22Rv1 (cell line): ENCODE data around the gene ENOSF1.

Source experiments
- CTCF ChIP-seq: fragments of 450-650 bp; IDR thresholded peaks from 2 replicates; pipeline ENCODE4 v1.5.1; 2017; ENCODE audit warnings: mild to moderate bottlenecking
- ZFX ChIP-seq: fragments of 450-650 bp; IDR thresholded peaks from 2 replicates; pipeline ENCODE4 v1.6.1; 2017; ENCODE audit warnings: antibody characterized with exemption, borderline replicate concordance

DNA sequence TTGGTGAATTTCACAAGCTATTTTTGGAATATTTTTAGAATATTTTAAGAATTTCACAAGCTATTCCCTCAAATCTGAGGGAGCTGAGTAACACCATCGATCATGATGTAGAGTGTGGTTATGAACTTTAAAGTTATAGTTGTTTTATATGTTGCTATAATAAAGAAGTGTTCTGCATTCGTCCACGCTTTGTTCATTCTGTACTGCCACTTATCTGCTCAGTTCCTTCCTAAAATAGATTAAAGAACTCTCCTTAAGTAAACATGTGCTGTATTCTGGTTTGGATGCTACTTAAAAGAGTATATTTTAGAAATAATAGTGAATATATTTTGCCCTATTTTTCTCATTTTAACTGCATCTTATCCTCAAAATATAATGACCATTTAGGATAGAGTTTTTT is 39.1 kb downstream of the ENOSF1 start:
- no peak for TF ChIP-seq CTCF
- no peak for TF ChIP-seq ZFX
